ENCODE results near the gene KLK3.

KLK3 gene

DNA sequence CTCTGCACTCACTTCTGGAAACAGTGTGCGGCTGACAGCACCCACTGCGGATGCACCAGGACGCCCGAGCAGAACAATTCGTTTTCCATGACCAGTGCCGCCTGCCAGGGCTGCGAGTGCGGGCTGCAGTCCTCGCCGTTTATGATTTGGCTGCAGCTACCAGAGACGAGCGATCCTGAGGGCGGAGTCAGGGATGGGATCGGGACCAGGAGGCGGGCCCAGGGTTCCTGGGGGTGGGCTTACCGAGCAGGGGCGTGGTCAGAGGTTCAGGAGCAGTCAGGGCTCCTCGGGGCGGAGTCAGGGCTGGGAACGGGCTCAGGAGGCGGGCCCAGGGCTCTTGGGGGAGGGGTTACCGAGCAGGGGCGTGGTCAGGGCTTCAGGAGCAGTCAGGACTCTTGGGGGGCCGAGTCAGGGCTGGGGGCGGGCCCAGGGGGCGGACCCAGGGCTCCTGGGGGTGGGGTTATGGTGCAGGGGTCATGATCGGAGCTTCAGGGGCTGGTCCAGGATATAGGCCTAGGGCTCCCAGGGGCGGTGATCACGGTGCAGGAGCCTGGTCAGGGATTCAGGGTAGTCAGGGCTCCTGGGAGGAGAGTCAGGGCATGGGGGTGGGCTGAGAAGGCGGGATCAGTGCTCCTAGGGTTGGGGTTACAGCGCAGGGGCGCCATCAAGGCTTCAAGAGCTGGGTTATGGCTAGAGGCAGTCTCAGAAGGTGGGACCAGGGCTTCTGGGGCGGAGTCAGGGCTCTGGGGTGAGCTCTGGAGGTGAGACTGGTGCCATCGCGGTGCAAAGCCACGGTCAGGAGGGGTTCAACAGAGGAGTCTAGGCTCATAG, 54.7 kb downstream of the KLK3 start:
- peak; percentile 94 for DNase-seq (ENCODE audit: low spot score)
- Histone ChIP-seq H2BK120ac (ENCODE audit: low read depth, low read length) (peak overlapping the region; percentile 25), H4K8ac (ENCODE audit: low read depth, low read length) (peak overlapping the region; percentile 9), H3K27ac (replicated peaks; ENCODE audit: low read length) (no peak overlapping the region), H3K36me3 (replicated peaks in 1 of 2; ENCODE audit: control insufficient read depth in 2 of 2, insufficient read depth in 2 of 2, low read length in 2 of 2) (no peaks in the 10 kb centered on the region), H3K14ac (ENCODE audit: low read length) (peak overlapping the region; percentile 31), H3K4me3 (ENCODE audit: low read length in 2 of 2) (peak overlapping the region in 1 of 2 donors; percentile 67), H3K23ac (ENCODE audit: low read depth, low read length, poor library complexity) (peak overlapping the region; percentile 34), H3K79me1 (ENCODE audit: low read depth, low read length) (no peaks in the 10 kb centered on the region), H3K9ac (ENCODE audit: low read depth, low read length, poor library complexity) (peak overlapping the region; percentile 72), H3K27me3 (ENCODE audit: control insufficient read depth in 3 of 3, insufficient read depth in 3 of 3, low read depth in 1 of 3, low read length in 3 of 3) (peaks cover 11 to 63% (median 47%) of the 10 kb centered on the region in 3 experiments), H2BK12ac (ENCODE audit: low read length) (no peak overlapping the region), H3K18ac (ENCODE audit: low read length) (peak overlapping the region; percentile 73), H3K4me2 (ENCODE audit: insufficient read depth, low read length, poor library complexity, severe bottlenecking) (peak overlapping the region; percentile 96), H2BK15ac (ENCODE audit: low read length) (no peak overlapping the region), H3K4me1 (ENCODE audit: control insufficient read depth in 2 of 2, insufficient read depth in 1 of 2, low read depth in 1 of 2, low read length in 2 of 2) (peaks cover 0 to 3% of the 10 kb centered on the region in 2 donors), H4K91ac (ENCODE audit: low read depth, low read length, poor library complexity) (no peak overlapping the region), H2BK5ac (ENCODE audit: low read length) (no peak overlapping the region), H2AFZ (ENCODE audit: low read length) (peak overlapping the region; percentile 59), H3K9me3 (replicated peaks in 1 of 2; ENCODE audit: control insufficient read depth in 2 of 2, insufficient read depth in 1 of 2, low read depth in 1 of 2, low read length in 2 of 2) (no peaks in the 10 kb centered on the region), H2AK5ac (ENCODE audit: low read depth, low read length) (peak overlapping the region; percentile 38), H3K4ac (ENCODE audit: low read length) (no peak overlapping the region)
- no CpG with 5 or more reads among the region's 36 CpGs for WGBS, 2 donors (ENCODE audit: extremely low coverage in 2 of 2, insufficient read length in 2 of 2, insufficient replicate concordance in 1 of 2)
